ENCODE data around the gene EDC4.

GRCh38 chr16:67930678-67931211, 57.9 kb downstream of the EDC4 start:
- TF ChIP-seq CTCF (conservative IDR thresholded peaks at IDR 0.05) (no peak), ZFX (IDR thresholded peaks at IDR 0.05) (no peak)

All from C4-2B (cell line).